MM.1S (cell line): ENCODE measurements around the gene ZBTB12.

Experiments used
- EZH2 ChIP-seq: fragments of 300-600 bp; sonication (generic); optimal IDR thresholded peaks from 2 replicates; pipeline ENCODE3; 2017; ENCODE audit warnings: low read depth, mild to moderate bottlenecking, antibody characterized with exemption, low read length, mixed read lengths
- EZH2phosphoT487 ChIP-seq: fragments of 300-600 bp; sonication (generic); IDR thresholded peaks from 2 replicates; pipeline ENCODE4 v1.6.1; 2018; ENCODE audit warnings: antibody characterized with exemption, low read length
- TF ChIP-seq, protein P1 (sequence below): fragments of 300-600 bp; sonication (generic); IDR thresholded peaks from 2 replicates; pipeline ENCODE4 v1.5.1; 2016; ENCODE audit warnings: antibody characterized with exemption, low read length, mixed read lengths

- no peak for TF ChIP-seq EZH2phosphoT487
- TF ChIP-seq, protein P1, sequence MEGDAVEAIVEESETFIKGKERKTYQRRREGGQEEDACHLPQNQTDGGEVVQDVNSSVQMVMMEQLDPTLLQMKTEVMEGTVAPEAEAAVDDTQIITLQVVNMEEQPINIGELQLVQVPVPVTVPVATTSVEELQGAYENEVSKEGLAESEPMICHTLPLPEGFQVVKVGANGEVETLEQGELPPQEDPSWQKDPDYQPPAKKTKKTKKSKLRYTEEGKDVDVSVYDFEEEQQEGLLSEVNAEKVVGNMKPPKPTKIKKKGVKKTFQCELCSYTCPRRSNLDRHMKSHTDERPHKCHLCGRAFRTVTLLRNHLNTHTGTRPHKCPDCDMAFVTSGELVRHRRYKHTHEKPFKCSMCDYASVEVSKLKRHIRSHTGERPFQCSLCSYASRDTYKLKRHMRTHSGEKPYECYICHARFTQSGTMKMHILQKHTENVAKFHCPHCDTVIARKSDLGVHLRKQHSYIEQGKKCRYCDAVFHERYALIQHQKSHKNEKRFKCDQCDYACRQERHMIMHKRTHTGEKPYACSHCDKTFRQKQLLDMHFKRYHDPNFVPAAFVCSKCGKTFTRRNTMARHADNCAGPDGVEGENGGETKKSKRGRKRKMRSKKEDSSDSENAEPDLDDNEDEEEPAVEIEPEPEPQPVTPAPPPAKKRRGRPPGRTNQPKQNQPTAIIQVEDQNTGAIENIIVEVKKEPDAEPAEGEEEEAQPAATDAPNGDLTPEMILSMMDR, result no peak
- TF ChIP-seq EZH2, result no peak
Measured at GRCh38 chr6:31949926-31950548, 48.2 kb upstream of the ZBTB12 start.
